GM19328 (cell line): Measurements from ENCODE around the gene ANKRD36C.
"Not testable (repeated sequence)": the region's sequence is repeated elsewhere in the genome, so short reads cannot be mapped to it uniquely, and the experiment has no call there.

ENCODE experiments used
- ATAC-seq: cut with Tn5 transposase; IDR thresholded peaks from one replicate; pipeline ENCODE4 v1.9.1; 2021; ENCODE audit warnings: mild to moderate bottlenecking, moderate library complexity; ENCODE audit not compliant: unreplicated experiment

ANKRD36C gene

DNA sequence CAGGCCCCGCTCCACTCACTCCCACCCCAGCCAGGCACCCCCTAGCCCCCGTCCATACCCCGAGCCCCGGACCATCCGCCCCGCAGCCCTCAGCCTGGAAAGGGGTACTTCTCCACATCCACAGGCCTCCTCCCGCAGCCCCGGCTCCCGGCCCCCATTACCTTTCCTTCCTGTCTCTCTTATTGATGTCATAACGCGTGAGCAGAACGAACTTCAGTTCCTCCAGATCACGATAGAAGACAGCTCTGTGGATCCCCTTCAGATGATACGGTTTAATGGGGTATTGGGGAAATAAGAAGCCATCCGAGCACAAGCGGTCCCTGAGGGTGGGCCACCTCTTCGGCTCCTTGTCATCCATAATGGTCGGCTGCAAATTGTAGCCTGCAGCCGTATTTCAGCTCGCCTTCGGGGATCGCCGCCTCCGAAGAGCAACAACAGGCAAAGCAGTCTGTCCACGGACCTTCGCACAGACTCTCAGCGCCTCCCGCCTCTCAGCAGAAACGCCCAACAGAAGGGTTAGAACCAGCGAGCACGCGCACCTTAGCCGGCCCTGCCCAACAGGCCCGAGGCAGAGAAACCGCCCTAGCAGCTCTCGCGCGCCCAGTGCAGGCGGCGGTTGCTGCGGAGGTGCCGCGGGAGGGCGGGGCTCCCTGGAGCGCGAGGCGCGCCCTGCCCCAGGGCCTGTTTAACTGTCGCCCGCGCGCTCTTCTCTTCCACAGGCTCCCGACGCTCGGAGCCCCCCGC lies at the start of gene ANKRD36C:
ANKRD36C (minus strand) TSS at position 474 of the 744 bp plus-strand sequence; CDS start at position 358, 116 bp downstream.
- ATAC-seq = peak; percentile 89

DNA sequence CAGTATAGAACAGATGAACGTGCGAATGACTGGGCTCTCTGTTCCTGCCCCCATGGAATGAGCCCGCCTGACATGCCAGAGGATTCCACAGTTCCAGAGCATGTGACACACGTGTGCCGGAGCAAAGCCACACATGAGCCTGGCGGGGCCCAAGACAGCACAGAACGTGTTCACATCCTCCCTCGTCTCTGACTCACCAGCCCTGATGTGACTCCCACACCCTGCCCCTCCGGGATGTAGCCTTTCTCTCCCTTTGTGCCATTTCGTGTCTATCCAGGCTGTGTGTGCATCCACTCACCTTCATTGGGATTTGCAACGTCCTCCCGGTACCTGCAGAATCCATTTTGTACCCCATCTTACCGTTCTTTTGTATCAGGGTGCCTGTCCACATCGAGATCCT lies 43.9 kb upstream of the ANKRD36C start:
- ATAC-seq = not testable (repeated sequence)

DNA sequence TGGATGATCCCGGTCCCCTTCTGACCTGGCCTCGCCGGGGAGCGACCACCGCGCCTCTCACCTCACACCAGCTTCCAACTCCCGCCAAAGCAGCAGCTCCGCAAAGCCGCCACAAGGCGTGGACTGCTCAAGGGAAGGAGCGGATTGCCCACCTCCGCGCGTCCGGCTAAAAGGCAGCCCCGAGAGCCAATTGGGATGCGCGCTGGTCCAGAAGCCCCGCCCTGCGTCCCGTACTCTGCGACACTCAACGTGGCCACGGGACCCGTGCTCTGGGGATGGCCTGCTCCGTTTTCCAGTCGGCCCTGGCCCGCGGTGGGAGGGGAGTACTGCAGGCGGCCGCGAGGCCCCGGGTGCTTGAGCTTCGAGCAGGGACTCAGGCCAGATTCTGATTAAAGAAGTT lies 43.2 kb upstream of the ANKRD36C start, which contains the start of gene GPAT2:
GPAT2 (minus strand) TSS at position 125 of the 400 bp plus-strand sequence. CDS start 2,557 bp downstream, outside the sequence.
- not testable (repeated sequence) for ATAC-seq

GRCh38 chr2:96033997-96034396 lies 42.4 kb upstream of the ANKRD36C start:
- not testable (repeated sequence) for ATAC-seq

DNA sequence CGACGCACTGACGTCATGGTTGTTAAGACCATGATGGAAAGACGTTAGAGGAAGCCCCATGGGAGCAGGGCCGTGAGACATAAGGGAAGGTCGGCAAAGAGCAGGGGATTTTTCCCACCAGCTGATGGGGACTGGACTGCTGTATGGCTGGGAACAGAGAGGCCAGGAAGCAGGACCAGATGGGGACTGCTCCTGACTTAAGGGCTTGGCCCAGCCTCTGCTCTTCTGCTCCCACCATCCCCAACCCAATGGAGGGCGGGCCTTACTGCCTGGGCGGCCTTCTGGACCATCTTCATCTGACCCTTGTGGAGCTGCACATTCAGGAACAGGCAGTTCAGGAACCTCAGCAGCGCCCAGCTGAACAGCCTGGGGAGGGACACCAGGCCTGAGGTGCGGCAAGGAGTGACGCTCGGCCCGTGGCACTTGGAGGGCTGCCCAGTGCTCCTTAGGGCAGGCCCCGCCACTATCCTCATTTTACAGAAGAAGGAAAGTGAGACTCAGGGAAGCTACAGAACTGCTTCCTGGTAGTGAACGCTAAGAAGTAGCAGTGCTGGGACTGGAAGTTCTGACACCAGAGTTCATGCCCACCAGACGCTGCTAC lies 36.2 kb upstream of the ANKRD36C start:
- ATAC-seq = not testable (repeated sequence)

DNA sequence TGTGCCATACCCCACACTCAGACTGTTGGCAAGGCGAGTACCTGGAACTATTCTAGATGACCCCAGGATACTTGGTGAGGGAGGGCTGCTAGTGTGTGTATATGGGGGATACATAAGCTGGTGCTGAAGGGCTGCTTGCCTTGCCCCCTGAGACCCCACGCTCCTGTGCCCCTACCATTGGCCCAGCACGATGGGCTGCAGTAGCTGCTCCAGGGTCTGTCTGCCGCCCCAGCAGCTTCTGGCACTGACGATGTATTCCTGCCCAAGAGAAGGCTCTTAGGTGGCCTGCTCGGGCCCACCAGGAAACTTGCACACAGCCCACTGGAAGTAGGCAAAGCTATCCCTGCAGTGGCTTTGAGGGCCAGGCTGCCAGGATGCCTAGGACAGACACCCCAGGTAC lies 34.1 kb upstream of the ANKRD36C start:
- not testable (repeated sequence) for ATAC-seq

DNA sequence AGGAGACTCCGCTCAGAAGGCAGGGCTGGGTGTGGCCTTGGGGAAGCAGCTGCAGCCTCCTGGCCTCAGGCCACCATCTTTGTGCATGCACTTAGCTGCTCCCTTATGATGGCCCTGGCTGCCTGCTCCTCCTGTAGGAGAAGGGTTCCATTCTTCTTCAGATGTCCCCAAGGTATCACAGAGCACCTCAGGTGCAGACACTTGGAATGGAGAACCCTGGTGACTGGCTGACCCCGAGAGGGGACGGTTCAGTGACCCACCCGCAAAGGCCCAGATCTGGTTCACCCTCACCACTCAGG lies 33.5 kb upstream of the ANKRD36C start:
- ATAC-seq = no peak

GRCh38 chr2:96024336-96025193 lies 32.9 kb upstream of the ANKRD36C start:
- no peak for ATAC-seq

DNA sequence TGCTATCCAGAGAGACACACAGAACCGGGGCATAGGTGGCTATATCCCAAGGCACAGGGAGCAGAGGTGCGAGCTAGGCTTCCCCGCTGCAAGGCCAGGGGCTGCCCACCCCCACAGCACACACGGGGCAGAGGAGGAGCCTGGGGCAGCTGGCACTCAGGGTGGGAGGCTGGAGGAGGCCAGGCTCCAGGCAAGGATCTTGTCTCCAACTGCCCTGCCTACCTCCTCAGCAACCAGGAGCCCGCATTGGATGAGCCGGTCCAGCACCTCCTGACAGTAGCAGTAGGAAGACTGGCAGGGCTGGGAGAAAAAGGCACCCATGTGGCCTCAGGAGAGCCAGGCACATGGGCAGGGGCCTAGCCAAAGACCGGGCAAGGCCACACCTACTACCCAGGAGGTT lies 32.1 kb upstream of the ANKRD36C start:
- ATAC-seq = not testable (repeated sequence)

DNA sequence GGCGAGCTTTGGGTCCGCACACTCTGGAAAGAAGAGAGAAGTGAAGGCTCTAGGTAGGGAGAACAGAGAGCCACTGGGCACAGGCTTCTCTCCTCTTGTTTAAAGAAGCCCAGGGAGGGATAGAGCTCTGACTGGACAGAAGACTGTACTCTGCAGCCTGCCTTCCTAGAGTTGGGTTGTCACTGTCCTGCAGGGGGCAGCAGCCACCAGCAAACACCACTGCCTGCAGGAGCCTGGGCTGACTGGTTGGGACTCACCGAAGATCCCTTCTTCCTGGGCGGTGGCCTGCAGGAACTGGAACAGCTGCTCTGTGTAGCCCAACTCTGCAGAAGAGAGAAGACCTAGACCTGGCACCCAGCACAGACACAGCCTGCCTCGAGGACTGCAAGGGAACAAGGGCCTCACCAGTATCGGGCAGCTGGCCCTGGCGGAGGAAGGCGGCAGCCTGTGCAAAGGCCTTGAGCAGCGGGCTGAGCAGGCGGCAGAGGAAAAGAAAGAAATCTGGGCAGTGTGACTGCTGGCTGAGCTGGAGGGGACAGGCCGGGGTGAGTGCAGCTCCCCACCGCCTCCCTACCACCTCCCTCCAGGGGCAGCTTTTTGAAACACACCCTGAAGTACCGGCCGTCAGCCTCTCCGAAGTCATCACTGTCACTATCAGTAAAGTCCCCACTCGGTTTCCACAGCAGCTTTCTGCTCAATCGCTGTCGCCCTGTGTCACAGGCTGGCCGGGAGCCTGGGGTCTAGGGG lies 31.2 kb upstream of the ANKRD36C start:
- not testable (repeated sequence) for ATAC-seq

- not testable (repeated sequence) for ATAC-seq
Measured at GRCh38 chr2:96022126-96022525, 30.5 kb upstream of the ANKRD36C start.

GRCh38 chr2:96021142-96021541 lies 29.5 kb upstream of the ANKRD36C start:
- not testable (repeated sequence) for ATAC-seq

GRCh38 chr2:96019909-96020590 lies 28.4 kb upstream of the ANKRD36C start:
- not testable (repeated sequence) for ATAC-seq

- ATAC-seq = not testable (repeated sequence)
Measured at GRCh38 chr2:96016321-96016720, 24.7 kb upstream of the ANKRD36C start.

DNA sequence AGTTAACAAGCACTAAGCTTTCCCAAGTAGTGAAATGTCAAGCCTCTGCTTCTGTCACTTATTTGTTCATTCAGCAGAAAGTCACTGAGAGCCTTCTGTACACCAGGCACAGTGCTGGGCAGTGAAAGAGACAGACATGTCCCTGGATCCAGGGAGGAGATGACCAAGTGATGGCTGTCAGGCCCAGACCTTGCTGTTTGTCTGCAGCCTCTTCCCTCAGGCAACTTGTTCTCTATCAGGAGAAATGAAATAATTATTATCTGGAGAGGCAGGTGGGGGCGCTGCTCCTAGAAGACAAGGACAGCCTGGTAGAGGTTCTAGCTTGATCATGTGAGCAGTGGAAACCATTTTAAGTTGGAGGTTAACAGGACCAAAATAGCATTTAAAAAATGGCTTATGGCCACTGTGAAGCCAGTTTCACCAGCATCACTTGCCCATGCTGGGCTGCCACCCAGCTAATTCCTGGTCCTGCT lies 21.2 kb upstream of the ANKRD36C start:
- not testable (repeated sequence) for ATAC-seq

GRCh38 chr2:96012086-96012791 lies 20.6 kb upstream of the ANKRD36C start:
- ATAC-seq = not testable (repeated sequence)

DNA sequence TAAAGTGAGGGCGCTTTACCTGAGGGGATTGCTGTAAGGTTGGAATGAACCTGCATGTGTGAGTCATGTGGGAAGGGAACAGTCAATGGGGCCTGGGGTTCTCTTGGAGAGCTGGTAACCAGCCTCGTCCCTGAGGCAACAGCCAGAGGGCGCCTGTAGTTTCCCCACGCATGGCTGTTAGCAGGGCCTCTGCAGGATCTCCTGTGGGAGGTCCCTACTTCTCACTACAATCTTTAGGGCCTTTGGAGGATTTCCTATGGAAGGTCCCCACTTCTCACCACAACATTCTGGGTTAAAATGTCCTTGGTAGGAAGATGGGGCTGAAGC lies 19.5 kb upstream of the ANKRD36C start:
- not testable (repeated sequence) for ATAC-seq

DNA sequence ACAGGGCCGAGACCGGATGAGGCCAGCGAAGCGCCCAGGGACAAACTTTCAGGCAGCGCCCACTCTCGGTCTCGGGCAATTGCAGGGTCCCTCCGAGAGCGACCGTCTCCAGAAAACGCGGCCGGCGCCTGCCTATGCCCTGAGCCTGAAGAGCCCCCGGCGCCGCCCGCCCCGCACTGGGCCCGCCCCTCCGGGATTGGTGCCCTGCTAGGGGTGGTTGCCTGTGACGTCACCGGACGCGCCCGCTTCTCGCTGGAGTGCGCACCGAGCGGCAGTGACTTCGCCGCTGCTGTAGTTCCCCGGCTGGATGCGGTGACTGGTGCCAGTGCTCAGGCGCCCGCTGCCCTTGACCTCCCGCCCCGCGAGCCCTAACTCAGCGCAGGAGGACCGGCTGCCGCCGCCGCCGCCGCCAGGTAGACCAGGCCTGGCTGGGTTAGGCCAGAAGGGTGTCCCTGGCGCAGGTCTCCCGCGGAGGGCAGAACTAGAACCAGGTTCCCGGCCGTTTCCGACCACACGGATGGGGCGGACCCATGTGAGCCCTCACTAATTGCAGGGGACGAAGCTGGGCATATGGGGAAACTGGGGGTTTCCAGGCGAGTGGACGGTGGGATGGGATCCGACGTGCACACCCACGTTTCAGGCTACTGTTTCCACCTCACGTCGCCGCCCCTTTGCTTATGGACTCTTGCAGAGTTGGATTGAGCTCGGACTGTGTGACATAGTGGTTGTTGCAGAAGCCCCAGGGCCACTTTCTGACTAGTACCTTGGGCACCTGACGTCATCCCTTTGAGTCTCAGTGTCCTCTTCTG lies 18.9 kb upstream of the ANKRD36C start:
- peak; percentile 97 for ATAC-seq

DNA sequence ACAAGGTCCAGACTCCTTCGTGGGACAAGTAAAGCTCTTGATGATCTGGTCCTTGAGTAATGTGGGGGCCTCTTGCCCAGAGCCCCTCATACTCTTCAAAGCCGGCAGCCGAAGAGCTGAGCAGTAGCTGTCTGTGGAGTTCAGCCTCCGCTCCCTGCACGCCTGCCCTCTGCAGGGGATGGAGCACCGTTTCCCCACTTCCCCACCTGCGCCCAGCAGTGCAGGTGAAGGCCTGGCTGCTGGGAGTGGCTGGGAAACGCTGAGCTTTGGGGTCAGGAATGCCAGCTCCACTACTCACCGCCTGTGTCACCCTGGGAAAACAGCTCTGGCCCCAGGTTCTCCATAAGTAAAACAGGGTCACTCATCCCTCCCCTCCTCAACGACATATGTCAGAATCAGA lies 18.2 kb upstream of the ANKRD36C start:
- ATAC-seq = not testable (repeated sequence)
